LNCAP (cell line): Measurements from ENCODE around the gene ANKS1A.

Source experiments
- CTCF ChIP-seq: fragments of 450-650 bp; IDR thresholded peaks from 2 replicates; pipeline ENCODE4 v1.5.1; 2017; ENCODE audit warnings: mild to moderate bottlenecking

The ANKS1A gene

DNA sequence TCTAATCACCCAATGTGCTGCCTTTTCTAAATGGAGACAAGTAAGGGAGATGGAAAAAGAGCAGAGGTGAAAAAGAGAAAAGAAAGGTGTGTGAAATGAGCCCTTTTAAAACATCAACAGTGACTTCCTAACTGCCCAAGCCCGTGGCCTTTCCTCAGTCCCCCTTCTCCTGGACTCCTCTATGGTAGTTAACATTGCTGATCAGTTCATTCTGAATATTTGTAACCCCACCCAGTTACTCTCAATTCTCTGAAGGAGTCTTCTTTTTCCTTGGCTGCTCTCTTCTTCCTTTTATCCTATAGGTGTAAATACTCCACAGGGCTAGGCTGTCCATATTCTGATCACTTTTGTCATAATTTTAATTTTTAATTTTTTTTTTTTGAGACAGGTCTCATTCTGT, 28.3 kb upstream of the ANKS1A start:
- TF ChIP-seq CTCF, result no peak

DNA sequence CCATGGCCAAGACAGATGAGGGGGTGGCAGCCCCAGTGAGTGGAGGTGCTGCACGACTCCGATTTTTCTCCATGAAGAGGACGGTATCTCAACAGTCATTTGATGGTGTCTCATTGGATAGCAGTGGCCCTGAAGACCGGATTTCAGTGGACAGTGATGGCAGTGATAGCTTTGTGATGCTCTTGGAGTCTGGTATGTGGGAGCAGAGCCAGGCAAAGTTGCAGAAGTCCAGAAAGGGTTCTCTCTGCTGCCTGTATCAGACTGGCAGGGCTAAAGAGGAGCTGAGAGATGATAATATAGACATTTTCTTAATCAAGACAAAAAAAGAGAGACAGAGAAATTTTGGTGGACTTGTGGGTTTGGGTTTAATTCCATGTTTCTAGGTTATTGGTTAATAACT, 25.0 kb upstream of the ANKS1A start:
- no peak for TF ChIP-seq CTCF

- no peak for TF ChIP-seq CTCF
These were observed 23.9 kb upstream of the ANKS1A start for GRCh38 chr6:34865107-34865506.

GRCh38 chr6:34866509-34866908, 22.5 kb upstream of the ANKS1A start:
- no peak for TF ChIP-seq CTCF

DNA sequence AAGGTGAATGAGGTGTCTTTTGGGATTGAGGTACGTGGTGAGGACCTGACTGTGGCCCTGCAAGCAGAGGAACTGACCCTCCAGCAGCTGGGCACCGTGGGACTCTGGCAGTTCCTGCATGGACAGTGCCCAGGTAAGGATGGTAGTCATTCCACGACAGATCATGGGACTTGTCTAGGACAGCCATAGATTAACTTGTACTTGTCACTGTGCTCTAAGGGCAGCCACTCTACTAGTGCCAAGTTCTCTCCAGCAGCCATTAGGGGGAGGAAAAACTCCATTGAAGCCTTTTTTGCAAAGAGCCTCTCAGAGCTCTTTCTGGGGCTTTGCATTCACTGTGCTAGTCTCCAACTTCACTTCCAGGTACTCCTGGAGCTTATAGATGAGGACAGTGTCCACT, 21.6 kb upstream of the ANKS1A start:
- TF ChIP-seq CTCF, result no peak

GRCh38 chr6:34871853-34872252, 17.2 kb upstream of the ANKS1A start:
- TF ChIP-seq CTCF, result no peak

GRCh38 chr6:34872332-34872731, 16.7 kb upstream of the ANKS1A start:
- TF ChIP-seq CTCF, result no peak
